Neural crest cell (in vitro differentiated cells): ENCODE measurements around the gene XRCC3. TPM values are rescaled to one million over a fixed set of nuclear protein-coding genes. Genes with fewer than 3 reads are reported as not detected.

Experiments used
- DNase-seq: peaks from one replicate; pipeline ENCODE4 v3.0.0; 2021; ENCODE audit warnings: low read depth, mixed read lengths, low spot score
- H3K27ac Mint-ChIP-seq: one replicate; pipeline ENCODE4 v1.8.0; 2021; ENCODE audit warnings: mild to moderate bottlenecking, mixed read lengths; ENCODE audit not compliant: unreplicated experiment
- H3K27me3 Mint-ChIP-seq: 2 replicates; pipeline ENCODE4 v1.8.0; 2021; ENCODE audit warnings: low read depth, mild to moderate bottlenecking, mixed read lengths
- H3K36me3 Mint-ChIP-seq: 2 replicates; pipeline ENCODE4 v1.8.0; 2021; ENCODE audit warnings: low read depth, mild to moderate bottlenecking, mixed read lengths
- H3K4me1 Mint-ChIP-seq: 2 replicates; pipeline ENCODE4 v1.8.0; 2021; ENCODE audit warnings: mixed read lengths
- H3K4me3 Mint-ChIP-seq: one replicate; pipeline ENCODE4 v1.8.0; 2021; ENCODE audit warnings: mild to moderate bottlenecking, mixed read lengths
- H3K9me3 Mint-ChIP-seq: 2 replicates; pipeline ENCODE4 v1.8.0; 2021; ENCODE audit warnings: mixed read lengths
- CTCF ChIP-seq: fragments of 200-600 bp; sonication (generic); conservative IDR thresholded peaks from 2 replicates; pipeline ENCODE4 v1.5.0; 2021; ENCODE audit warnings: antibody characterized with exemption, mild to moderate bottlenecking
- total RNA-seq: library from RNA; stranded (reverse); gene quantifications from 2 replicates; pipeline ENCODE4 v1.2.1, GENCODE V29; 2021

Gene XRCC3
- total RNA-seq, 1 donor from 2014 or later = 50.8 TPM

- Mint-ChIP-seq H3K4me1 (peaks cover 27% of the 10 kb centered on the region), H3K36me3 (peaks cover 16% of the 10 kb centered on the region), H3K4me3 (peak overlapping the region; percentile 65), H3K27me3 (peaks cover 16% of the 10 kb centered on the region), H3K9me3 (no peaks in the 10 kb centered on the region), H3K27ac (no peak overlapping the region)
- no peak for TF ChIP-seq CTCF
- DNase-seq = no peak
Observed at GRCh38 chr14:103710771-103711377, 4.4 kb downstream of the XRCC3 start.

DNA sequence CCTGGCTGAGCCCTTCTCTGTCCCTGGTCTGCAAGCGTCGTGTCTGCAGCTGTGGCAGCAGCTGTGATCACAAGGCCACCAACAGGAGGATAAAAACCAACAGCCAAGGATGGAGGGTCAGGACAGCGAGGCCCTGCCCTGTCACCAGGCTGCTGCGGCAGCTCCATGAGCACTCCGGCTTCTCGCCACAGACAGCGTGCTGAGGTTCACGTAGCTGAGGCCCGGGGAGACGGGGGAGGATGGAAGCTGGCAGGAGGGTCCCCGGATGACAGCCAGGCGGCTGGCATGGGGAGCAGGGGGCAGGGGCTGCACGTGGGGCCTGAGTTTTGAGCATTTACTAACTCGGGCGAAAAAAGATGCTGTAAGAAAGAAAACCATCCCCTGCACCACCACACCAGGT is 5.4 kb downstream of the XRCC3 start:
- peaks cover 12% of the 10 kb centered on the region for H3K27me3 Mint-ChIP-seq
- no peak for TF ChIP-seq CTCF
- peaks cover 16% of the 10 kb centered on the region for H3K36me3 Mint-ChIP-seq
- no peak overlapping the region for H3K27ac Mint-ChIP-seq
- no peak for DNase-seq
- peaks cover 28% of the 10 kb centered on the region for H3K4me1 Mint-ChIP-seq
- H3K4me3 Mint-ChIP-seq = peak overlapping the region; percentile 77
- no peaks in the 10 kb centered on the region for H3K9me3 Mint-ChIP-seq

GRCh38 chr14:103708750-103709187 is 6.5 kb downstream of the XRCC3 start:
- Mint-ChIP-seq H3K4me1 (peaks cover 30% of the 10 kb centered on the region), H3K27ac (peak overlapping the region; percentile 71), H3K36me3 (peaks cover 19% of the 10 kb centered on the region), H3K27me3 (peaks cover 12% of the 10 kb centered on the region), H3K9me3 (no peaks in the 10 kb centered on the region), H3K4me3 (peak overlapping the region; percentile 31)
- no peak for DNase-seq
- TF ChIP-seq CTCF = no peak

DNA sequence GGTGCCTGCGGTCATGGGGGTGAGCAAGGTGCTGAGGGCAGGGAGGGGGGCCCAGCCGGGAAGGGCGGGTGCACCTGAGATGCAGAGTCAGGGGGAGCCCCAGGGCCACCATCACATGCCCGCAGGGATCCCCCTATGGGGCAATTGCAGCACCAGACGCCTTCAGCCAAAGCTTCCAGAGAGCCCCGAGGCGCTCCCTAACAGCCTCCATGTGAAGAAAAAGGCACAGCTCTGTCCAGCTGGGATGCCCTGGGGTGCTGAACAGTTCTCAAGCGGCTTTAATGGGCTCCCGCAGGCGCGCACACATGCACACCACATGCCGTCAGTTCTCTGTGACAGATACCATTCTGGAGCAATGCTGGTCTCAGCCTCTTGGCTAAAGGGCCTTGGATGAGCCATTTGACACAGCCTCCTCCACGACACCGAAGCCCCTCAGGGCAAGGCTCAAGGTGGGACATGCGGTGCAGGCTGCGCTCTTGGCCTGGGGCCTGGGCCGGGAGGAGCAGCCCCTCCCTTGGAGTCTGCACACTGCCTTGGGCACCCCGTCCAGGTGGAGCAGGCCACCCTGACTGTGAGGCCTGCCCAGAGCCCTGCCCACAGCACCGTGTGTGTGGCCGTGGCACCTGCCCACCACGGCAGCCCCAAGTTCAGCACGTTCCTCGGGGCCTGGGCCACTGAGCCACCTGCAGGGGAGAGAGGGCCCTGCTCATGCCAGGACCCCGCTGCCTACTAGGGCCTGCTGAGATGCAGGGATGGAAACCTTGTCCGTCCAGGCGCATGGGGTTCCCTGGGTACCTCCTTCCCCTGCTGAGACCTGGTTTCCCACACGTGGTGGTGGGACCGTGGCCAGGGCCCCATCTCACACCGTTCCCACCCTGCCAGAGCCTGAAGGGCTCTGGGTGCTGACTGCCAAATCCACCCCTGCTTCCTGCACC is 7.7 kb downstream of the XRCC3 start:
- H3K36me3 Mint-ChIP-seq = peaks cover 19% of the 10 kb centered on the region
- no peak for DNase-seq
- H3K27ac Mint-ChIP-seq = no peak overlapping the region
- H3K9me3 Mint-ChIP-seq = no peaks in the 10 kb centered on the region
- no peak for TF ChIP-seq CTCF
- H3K4me3 Mint-ChIP-seq = no peak overlapping the region
- peaks cover 33% of the 10 kb centered on the region for H3K4me1 Mint-ChIP-seq
- peaks cover 9% of the 10 kb centered on the region for H3K27me3 Mint-ChIP-seq

DNA sequence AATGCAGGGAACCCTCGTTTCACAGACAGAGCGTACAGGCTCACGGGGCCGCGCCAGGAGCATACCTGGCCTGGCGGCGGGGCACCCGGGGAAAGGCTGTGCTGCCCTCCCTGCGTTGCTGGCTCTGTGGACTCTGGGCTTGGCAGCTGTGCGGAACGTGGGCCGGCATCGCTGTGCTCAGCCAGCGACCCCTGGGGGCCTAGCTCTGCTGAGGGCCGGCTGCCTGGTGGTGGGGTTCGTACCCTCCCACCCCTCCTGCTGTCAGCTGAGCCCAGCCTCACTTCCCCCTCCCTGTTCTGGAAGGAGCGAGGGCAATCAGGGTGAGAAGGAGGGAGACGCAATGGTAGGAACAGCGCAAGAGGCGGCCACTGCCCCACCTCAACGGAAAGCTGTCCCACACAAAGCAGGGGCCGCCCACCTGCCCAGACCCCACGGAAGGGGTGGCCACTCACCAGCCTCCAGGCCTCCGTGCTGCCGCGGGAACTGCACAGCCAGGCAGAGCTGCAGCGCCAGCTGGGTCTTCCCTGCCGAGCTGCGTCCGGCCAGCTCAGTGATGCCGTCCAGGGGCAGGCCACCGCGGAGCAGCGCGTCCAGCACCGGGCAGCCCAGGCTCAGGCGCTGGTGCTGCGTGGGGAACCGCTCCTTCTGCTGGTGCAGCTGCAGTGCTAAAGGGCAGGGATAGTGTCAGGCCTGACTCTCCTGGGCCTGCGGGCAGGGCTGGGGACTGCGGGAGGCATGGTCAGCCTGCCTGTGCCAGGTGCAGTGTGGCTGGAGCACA is 8.5 kb downstream of the XRCC3 start:
- DNase-seq = no peak
- TF ChIP-seq CTCF = no peak
- Mint-ChIP-seq H3K4me3 (no peak overlapping the region), H3K36me3 (peaks cover 19% of the 10 kb centered on the region), H3K9me3 (no peaks in the 10 kb centered on the region), H3K4me1 (peaks cover 35% of the 10 kb centered on the region), H3K27ac (no peak overlapping the region), H3K27me3 (peaks cover 9% of the 10 kb centered on the region)
